HUES48 (cell line): Measurements from ENCODE around the gene INTS1.

Source experiments
- H3K27ac ChIP-seq: one replicate; pipeline ENCODE4 v1.7.0; 2013; ENCODE audit warnings: low read depth, low read length, inconsistent platforms
- H3K27me3 ChIP-seq: 2 replicates; pipeline ENCODE4 v1.6.1; 2013; ENCODE audit warnings: mild to moderate bottlenecking, low read length; ENCODE audit not compliant: control insufficient read depth, insufficient read depth
- H3K36me3 ChIP-seq: 2 replicates; pipeline ENCODE4 v1.6.1; 2013; ENCODE audit warnings: low read length; ENCODE audit not compliant: control insufficient read depth, insufficient read depth
- H3K4me1 ChIP-seq: 2 replicates; pipeline ENCODE4 v1.6.1; 2013; ENCODE audit warnings: mild to moderate bottlenecking, low read length; ENCODE audit not compliant: control insufficient read depth, insufficient read depth
- H3K4me3 ChIP-seq: 2 replicates; pipeline ENCODE4 v1.5.1; 2013; ENCODE audit warnings: mild to moderate bottlenecking, low read depth, low read length
- H3K9ac ChIP-seq: 2 replicates; pipeline ENCODE4 v1.6.1; 2013; ENCODE audit warnings: mild to moderate bottlenecking, low read depth, low read length, moderate library complexity
- H3K9me3 ChIP-seq: 2 replicates; pipeline ENCODE4 v1.6.1; 2013; ENCODE audit warnings: low read length; ENCODE audit not compliant: control insufficient read depth, insufficient read depth

Gene INTS1

DNA sequence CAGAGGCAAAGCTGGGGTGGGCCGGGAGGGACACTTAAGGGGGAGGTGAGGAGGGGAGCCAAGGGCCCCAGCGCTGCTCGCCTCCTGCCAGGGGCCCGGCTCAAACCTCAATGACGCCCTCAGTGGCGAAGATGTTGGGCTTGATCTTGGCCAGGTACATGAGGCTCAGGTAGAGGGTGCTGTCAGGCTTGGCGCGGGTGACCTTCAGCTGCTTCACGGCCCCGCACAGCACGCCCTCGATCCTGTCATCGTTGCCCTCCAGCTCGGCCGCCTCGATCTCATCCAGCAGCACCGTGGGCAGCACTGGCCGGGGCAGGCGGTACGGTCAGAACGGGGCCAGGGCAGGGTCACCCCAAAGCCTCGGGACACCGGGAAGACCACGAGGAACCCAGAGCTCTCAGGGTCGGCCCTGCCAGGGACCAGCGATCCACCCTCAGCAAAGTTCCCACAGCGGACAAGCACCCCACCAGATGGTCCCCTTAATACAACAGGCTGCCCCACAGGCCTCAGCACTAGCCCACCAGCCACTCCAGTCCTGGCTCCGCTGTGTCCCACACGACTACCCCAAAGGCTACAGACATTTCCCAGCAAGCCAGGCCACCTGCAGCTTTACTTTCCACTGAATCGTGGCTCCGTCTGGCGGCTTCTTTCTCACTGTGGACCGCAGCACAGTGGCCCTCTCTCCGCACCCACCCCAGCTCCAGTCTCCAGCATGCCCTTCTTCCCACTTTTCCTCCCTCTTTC is 4.0 kb downstream of the INTS1 start:
- no peak overlapping the region for H3K4me3 ChIP-seq
- no peaks in the 10 kb centered on the region for H3K9me3 ChIP-seq
- H3K4me1 ChIP-seq, result peaks cover 5% of the 10 kb centered on the region
- no peaks in the 10 kb centered on the region for H3K27me3 ChIP-seq
- H3K27ac ChIP-seq, result no peak overlapping the region
- H3K9ac ChIP-seq, result no peak overlapping the region
- H3K36me3 ChIP-seq, result peaks cover 73% of the 10 kb centered on the region

DNA sequence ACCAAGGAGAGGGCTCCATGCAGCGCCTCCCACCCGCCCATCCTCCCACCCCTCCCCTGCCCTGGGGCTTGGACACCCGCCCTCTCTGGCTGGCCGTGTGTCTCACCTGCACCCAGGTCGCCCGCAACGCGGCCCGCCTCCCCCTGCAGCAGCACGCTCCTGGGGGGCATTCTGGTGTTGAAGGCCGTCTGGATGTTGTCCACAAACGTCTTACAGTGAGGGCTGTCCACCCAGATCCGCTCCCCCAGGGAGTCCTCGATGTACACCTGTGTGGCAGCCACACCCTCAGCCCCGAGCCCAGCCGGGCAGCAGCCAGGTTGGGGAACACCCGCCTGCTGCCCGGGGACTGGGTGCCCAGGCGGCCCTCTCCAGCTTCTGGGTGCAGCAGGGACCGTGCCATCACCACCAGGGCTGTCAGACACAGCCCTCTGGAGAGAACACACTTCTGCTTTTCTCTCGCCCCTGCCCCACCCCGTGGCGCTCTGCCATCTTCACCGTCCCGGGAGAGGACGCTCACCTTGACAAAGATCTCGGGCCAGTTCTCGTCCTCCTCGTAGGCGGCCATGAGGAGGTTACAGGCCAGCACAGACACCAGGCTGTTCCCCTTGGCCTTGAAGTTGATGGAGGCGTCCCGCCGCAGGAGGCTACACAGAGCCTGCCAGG is 4.7 kb downstream of the INTS1 start:
- Histone ChIP-seq H3K9me3 (no peaks in the 10 kb centered on the region), H3K27ac (no peak overlapping the region), H3K36me3 (peaks cover 80% of the 10 kb centered on the region), H3K4me3 (no peak overlapping the region), H3K9ac (no peak overlapping the region), H3K27me3 (no peaks in the 10 kb centered on the region), H3K4me1 (peaks cover 5% of the 10 kb centered on the region)

DNA sequence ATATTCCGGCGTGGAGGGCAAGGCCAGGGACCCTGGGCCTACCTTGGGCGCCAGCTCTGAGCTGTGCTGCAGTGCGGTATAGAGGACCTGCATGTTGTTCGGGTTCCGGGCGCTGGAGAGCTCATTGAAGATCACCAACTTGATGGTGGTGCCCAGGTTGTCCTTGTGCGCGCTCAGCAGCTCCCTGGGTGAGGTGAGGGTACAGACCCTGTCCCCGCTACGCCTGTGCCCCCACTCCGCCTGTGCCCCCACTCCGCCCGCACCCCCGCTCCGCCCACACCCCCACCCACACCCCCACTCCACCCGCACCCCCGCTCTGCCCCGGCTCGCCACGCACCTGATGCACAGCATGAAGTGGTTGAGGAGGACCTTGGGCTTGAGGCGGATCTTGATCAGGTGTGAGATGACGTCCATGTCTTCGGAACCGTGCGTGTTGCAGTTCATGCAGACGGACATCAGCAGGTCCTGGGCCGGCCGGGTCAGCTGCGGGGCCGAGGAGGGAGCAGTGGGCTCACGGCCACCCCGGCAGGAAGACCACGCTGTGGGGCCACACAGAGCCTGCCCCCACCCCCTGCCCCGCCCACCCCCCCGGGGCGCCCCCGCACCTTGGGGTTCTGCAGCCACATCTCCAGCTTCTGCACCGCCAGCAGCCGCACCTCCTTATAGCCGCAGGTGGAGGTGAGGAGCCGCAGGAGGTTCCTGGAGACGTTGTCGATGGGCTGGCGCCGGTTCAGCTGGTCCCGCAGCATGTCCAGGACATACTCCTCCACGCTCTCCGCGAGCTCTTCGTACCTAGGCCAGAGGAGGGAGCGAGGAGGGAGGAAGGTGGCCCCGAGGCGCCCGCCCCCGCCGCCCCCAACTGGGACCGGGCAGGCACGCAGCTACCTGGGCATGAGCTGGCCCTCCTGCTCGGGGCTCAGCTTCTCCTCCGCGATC is 5.6 kb downstream of the INTS1 start:
- Histone ChIP-seq H3K4me3 (no peak overlapping the region), H3K27me3 (no peaks in the 10 kb centered on the region), H3K9me3 (no peaks in the 10 kb centered on the region), H3K27ac (no peak overlapping the region), H3K9ac (no peak overlapping the region), H3K36me3 (peaks cover 88% of the 10 kb centered on the region), H3K4me1 (peaks cover 5% of the 10 kb centered on the region)

DNA sequence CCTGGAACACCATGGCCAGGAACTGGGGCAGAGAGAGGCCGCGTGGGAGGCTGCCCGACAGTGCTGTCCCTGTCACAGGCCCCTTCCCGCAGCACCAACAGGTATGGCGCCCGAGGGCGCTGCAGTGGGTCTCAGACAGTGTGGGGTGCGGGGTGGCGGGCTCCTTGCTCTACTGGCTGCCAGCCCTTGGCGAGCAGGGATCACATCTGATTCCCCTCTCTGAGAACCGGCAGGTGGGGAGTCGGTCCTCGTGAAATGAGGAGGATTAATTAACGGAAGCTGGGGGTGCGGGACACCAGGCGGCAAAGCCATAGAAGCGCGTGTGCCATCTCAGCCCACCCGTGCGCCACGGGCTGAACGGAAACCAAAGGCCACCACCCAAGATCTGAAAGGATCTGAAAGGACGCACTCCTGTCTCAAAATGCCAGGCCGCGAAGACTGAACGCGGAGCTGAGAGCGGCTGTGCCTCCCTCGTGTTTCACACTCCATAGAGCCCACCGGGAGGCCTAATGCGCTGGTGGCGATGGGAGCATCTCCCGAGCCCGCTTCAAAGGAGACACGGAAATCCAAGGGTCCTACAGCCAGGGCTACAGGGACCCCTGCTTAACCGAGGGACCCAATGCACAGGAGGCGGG is 6.8 kb downstream of the INTS1 start:
- H3K36me3 ChIP-seq, result peaks cover 89% of the 10 kb centered on the region
- no peak overlapping the region for H3K9ac ChIP-seq
- no peaks in the 10 kb centered on the region for H3K27me3 ChIP-seq
- H3K4me1 ChIP-seq, result no peaks in the 10 kb centered on the region
- H3K9me3 ChIP-seq, result no peaks in the 10 kb centered on the region
- H3K27ac ChIP-seq, result no peak overlapping the region
- no peak overlapping the region for H3K4me3 ChIP-seq

DNA sequence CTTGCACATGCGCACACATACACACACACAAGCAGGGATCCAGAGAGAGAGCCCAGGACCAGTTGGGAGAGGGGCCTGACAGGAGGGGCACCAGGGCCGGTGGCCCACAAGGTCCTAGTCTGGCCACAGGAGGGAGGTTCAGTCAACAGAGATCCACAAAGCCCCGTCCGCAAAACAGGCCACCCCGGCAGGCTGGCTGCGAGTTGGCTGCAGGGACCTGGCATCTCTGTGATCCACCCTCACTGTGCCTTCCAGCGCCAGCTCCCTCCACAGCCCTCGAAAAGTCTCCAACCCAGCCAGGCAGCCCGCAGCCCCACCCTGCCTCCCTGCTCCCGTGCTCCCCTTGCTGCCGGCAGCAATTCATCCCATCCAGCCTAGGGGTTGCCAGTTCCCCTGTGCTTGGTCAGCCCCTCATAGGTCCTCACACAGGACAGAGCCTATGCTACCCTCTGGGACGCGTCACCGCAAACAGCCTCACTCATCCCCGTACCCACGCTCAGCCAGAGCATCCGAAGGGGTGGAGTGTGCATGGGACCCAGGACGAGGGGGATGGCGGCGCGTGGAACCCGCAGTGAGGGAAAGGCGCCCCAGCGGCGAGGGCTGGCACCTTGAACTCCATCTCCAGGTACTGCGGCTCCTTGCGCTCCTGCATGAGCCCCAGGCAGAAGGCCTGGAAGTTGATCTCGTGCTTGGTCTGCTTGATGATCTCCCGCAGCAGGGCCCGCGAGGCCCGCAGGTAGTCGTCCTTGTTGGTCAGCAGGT is 7.5 kb downstream of the INTS1 start:
- Histone ChIP-seq H3K27ac (no peak overlapping the region), H3K4me3 (no peak overlapping the region), H3K27me3 (no peaks in the 10 kb centered on the region), H3K4me1 (no peaks in the 10 kb centered on the region), H3K9me3 (no peaks in the 10 kb centered on the region), H3K36me3 (peaks cover 89% of the 10 kb centered on the region), H3K9ac (no peak overlapping the region)

DNA sequence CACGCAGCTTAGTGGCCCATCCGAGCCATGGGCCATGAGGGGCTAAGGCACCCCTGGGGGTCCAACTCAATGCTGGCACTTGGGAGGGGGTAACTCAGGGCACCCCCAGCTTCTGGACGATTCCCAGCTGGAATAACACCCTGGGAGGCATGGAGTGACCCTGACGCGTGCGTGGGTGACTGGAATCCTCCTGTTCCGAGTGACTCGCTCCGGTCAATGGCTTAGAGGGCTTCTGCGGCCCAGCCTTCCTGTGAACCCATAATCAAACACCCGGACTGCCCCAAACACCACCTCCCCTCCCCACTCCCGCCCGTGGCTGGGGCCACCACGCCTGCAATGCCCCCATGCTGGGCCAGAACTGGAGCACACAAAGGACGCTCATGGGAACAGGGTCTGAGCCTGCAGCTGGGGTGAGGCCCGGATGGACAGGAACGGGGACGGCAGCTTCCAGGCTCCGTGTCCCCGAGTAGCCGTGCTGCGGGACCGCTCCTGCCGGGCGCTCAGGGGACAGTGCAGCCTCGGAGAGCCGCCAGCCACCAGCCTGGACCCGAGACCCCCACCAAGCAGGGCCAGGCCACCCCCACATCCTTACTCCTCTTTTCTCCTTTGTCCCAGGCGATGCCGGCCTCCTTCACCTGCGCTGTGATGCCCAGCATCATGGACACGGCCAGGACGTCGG is 8.5 kb downstream of the INTS1 start:
- Histone ChIP-seq H3K9ac (no peak overlapping the region), H3K36me3 (peaks cover 88% of the 10 kb centered on the region), H3K4me3 (no peak overlapping the region), H3K4me1 (no peaks in the 10 kb centered on the region), H3K9me3 (no peaks in the 10 kb centered on the region), H3K27me3 (no peaks in the 10 kb centered on the region), H3K27ac (no peak overlapping the region)

DNA sequence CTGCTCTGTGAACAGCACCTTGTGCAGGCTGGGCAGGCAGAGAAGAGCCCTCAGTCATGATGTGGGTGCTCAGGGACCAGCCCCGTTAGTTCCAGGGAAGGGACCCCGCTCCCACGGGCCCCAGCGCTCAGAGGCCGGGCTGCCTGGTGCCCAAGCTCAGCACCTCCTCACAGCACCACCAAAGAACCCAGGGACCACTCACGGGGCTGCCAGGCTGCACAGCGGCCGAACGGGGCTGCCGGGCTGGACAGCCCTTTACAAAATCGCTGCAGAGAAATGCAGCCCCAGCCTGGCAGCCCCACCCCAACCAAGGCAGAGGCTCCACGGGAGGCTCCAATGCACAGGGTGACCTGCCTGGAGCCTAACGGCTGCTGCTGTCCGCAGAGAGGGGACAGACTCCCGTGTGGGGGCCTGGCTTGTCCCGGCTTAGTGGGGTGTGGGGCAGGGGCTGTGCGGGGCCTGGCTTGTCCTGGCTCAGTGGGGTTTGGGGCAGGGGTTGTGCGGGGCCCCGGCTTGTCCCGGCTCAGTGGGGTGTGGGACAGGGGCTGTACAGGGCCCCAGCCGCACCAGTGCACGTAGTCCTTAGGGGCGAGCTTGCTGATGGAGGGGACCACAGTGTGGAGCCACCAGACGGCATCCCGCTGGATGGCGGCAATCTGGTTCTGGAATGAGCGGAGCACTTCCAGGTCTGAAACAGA is 9.2 kb downstream of the INTS1 start:
- peaks cover 88% of the 10 kb centered on the region for H3K36me3 ChIP-seq
- H3K9ac ChIP-seq, result no peak overlapping the region

DNA sequence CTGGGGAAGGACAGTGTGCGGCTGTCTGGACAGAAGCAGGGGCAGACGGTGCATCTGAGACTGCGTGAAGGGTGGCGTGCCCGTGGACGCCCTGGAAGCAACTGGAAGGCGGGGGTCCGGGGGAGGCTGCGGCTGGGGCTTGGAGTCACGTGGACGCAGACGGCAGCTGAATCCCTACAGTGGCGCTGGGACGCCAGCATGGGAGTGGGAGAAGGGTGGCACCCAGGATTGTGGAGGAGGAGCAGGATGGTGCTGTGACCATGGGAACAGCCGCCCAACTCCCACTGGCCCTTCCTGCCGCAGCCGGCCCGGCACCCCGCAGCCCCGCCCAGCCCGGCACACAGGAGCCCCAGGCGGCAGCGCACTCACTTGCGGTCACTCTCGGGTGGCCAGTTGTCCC is 9.7 kb downstream of the INTS1 start:
- H3K27me3 ChIP-seq, result no peaks in the 10 kb centered on the region
- no peak overlapping the region for H3K27ac ChIP-seq
- no peak overlapping the region for H3K9ac ChIP-seq
- no peaks in the 10 kb centered on the region for H3K4me1 ChIP-seq
- no peaks in the 10 kb centered on the region for H3K9me3 ChIP-seq
- no peak overlapping the region for H3K4me3 ChIP-seq
- peaks cover 88% of the 10 kb centered on the region for H3K36me3 ChIP-seq

More for the DNA sequence above, 9.2 kb downstream of the INTS1 start:
- Histone ChIP-seq H3K27ac (no peak overlapping the region), H3K4me3 (no peak overlapping the region), H3K27me3 (no peaks in the 10 kb centered on the region), H3K9me3 (no peaks in the 10 kb centered on the region), H3K4me1 (no peaks in the 10 kb centered on the region)

DNA sequence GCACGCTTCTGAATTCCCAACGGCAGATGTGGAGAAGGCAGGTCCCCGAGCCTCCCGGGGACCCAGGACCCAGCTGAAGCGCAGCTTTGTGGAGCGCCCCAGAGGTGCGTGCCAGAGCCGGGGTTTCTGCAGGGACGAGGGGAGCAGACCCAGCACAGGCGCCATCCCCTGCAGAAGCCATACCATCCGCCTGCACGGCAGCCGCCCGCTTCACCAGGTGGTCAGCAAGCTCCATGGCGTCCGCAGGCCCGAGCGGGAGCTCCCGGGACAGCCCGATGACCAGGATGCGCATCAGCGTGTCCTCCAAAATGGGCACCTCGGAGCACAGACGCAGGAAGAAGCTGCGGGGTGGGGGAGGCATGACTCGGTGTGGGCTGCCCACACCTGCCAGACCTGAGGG is 10.6 kb downstream of the INTS1 start:
- Histone ChIP-seq H3K36me3 (peaks cover 91% of the 10 kb centered on the region), H3K27ac (no peak overlapping the region), H3K9ac (no peak overlapping the region), H3K9me3 (no peaks in the 10 kb centered on the region), H3K27me3 (no peaks in the 10 kb centered on the region), H3K4me3 (no peak overlapping the region), H3K4me1 (no peaks in the 10 kb centered on the region)
